Measurements from ENCODE around the gene ANO9. TPM values are rescaled to one million over a fixed set of nuclear protein-coding genes. Genes with fewer than 3 reads are reported as not detected.

ANO9 gene
- total and polyA plus RNA-seq, 2 donors (not counting 1 experiment from before 2014, with no cell fraction given) = not detected

DNA sequence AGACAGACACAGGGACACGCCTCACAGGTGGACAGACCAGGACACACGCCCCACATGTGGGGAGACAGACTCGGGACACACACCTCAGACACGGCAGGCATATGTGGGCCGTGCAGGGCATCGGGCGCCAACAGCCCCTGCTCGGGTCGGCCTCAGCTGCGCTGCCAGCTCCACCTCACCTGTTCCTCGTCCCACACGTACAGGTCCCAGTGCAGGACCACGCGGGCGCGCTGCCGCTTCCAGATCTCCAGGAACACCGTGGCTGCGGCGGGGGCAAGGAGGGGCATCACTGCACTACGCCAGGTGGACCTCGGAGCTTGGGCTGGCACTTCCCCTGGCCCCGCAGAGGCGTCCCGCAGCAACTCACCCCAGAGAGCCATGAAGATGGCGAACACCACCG lies 12.4 kb downstream of the ANO9 start:
- no peaks in the 10 kb centered on the region for H3K36me3 ChIP-seq (ENCODE audit: control insufficient read depth, insufficient read depth, low read length)
- TF ChIP-seq, protein P1, sequence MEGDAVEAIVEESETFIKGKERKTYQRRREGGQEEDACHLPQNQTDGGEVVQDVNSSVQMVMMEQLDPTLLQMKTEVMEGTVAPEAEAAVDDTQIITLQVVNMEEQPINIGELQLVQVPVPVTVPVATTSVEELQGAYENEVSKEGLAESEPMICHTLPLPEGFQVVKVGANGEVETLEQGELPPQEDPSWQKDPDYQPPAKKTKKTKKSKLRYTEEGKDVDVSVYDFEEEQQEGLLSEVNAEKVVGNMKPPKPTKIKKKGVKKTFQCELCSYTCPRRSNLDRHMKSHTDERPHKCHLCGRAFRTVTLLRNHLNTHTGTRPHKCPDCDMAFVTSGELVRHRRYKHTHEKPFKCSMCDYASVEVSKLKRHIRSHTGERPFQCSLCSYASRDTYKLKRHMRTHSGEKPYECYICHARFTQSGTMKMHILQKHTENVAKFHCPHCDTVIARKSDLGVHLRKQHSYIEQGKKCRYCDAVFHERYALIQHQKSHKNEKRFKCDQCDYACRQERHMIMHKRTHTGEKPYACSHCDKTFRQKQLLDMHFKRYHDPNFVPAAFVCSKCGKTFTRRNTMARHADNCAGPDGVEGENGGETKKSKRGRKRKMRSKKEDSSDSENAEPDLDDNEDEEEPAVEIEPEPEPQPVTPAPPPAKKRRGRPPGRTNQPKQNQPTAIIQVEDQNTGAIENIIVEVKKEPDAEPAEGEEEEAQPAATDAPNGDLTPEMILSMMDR (conservative IDR thresholded peaks at IDR 0.05 in 1 of 2, IDR thresholded peaks at IDR 0.05 in 1 of 2; ENCODE audit: low read depth in 1 of 2, low read length in 2 of 2) = no peak
- no peak for TF ChIP-seq EZH2 (IDR thresholded peaks at IDR 0.05; ENCODE audit: low read length, missing control alignments)
- H3K4me1 ChIP-seq (ENCODE audit: control insufficient read depth, extremely low read depth, insufficient read depth, low read length) = no peaks in the 10 kb centered on the region
- H2AFZ ChIP-seq (ENCODE audit: low read length) = no peak overlapping the region
- H3K4me3 ChIP-seq (replicated peaks in 1 of 4; ENCODE audit: control extremely low read depth in 1 of 4, insufficient read depth in 1 of 4, low read depth in 3 of 4, low read length in 4 of 4) = no peak overlapping the region
- no peaks in the 10 kb centered on the region for H4K20me1 ChIP-seq (ENCODE audit: control insufficient read depth, extremely low read depth, insufficient read depth, low read length)
- no peak overlapping the region for H3K9ac ChIP-seq (ENCODE audit: insufficient read depth, low read length)
- no peaks in the 10 kb centered on the region for H3K9me3 ChIP-seq (ENCODE audit: control insufficient read depth, insufficient read depth, low read depth, low read length)
- H3K27ac ChIP-seq (ENCODE audit: insufficient read depth, low read length) = no peak overlapping the region
- no peak for DNase-seq (ENCODE audit: low read depth in 2 of 2)
- H3K4me2 ChIP-seq (ENCODE audit: extremely low read depth, insufficient read depth, low read length) = no peak overlapping the region
- H3K27me3 ChIP-seq (ENCODE audit: control insufficient read depth, insufficient read depth, low read length) = peaks cover 2% of the 10 kb centered on the region
- H3K79me2 ChIP-seq (ENCODE audit: control insufficient read depth, insufficient read depth, low read length) = no peaks in the 10 kb centered on the region

DNA sequence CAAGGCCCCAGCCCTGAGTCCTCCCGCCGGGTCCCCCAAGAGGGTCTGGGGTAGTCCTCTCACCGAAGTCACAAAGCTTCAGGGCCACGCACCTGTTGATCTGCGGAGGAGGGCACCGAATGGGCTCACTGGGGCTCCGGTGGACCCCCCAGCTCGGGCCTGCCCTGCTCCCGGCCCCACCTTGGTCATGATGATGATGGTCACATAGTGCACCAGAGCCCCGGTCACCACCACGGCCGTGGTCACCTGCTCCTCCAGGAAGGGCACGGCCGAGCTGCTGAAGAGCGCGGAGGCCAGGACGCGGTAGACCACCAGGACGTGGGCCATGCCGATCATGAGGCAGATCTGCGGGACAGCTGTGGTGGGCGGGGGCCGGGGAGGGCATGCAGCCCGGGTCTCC lies 13.5 kb downstream of the ANO9 start:
- Histone ChIP-seq H3K27ac (ENCODE audit: insufficient read depth, low read length) (no peak overlapping the region), H3K36me3 (ENCODE audit: control insufficient read depth, insufficient read depth, low read length) (no peaks in the 10 kb centered on the region), H3K27me3 (ENCODE audit: control insufficient read depth, insufficient read depth, low read length) (peaks cover 2% of the 10 kb centered on the region), H4K20me1 (ENCODE audit: control insufficient read depth, extremely low read depth, insufficient read depth, low read length) (no peaks in the 10 kb centered on the region), H3K4me1 (ENCODE audit: control insufficient read depth, extremely low read depth, insufficient read depth, low read length) (no peaks in the 10 kb centered on the region), H2AFZ (ENCODE audit: low read length) (no peak overlapping the region), H3K4me2 (ENCODE audit: extremely low read depth, insufficient read depth, low read length) (no peak overlapping the region), H3K79me2 (ENCODE audit: control insufficient read depth, insufficient read depth, low read length) (no peaks in the 10 kb centered on the region), H3K4me3 (replicated peaks in 1 of 4; ENCODE audit: control extremely low read depth in 1 of 4, insufficient read depth in 1 of 4, low read depth in 3 of 4, low read length in 4 of 4) (no peak overlapping the region), H3K9me3 (ENCODE audit: control insufficient read depth, insufficient read depth, low read depth, low read length) (no peaks in the 10 kb centered on the region), H3K9ac (ENCODE audit: insufficient read depth, low read length) (no peak overlapping the region)
- TF ChIP-seq, protein P1 (conservative IDR thresholded peaks at IDR 0.05 in 1 of 2, IDR thresholded peaks at IDR 0.05 in 1 of 2; ENCODE audit: low read depth in 1 of 2, low read length in 2 of 2) = no peak
- no peak for TF ChIP-seq EZH2 (IDR thresholded peaks at IDR 0.05; ENCODE audit: low read length, missing control alignments)
- DNase-seq (ENCODE audit: low read depth in 2 of 2) = no peak

DNA sequence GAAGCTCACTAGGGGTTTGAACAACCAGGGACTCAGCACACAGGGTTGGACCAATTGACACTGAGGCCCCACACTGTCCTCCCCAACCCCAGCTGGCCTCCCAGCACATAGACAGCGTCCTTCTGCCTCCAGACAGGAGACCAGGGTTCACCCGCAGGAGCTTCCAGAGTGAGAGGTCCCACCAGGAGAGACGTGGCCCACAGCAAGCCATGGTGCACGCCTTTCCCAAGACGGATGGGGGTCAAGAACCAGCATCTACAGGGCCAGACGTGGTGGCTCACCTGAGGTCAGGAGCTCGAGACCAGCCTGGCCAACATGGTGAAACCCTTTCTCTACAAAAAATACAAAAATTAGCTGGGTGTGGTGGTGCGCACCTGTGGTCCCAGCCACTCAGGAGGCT lies 15.0 kb downstream of the ANO9 start:
- Histone ChIP-seq H4K20me1 (ENCODE audit: control insufficient read depth, extremely low read depth, insufficient read depth, low read length) (no peaks in the 10 kb centered on the region), H3K79me2 (ENCODE audit: control insufficient read depth, insufficient read depth, low read length) (no peaks in the 10 kb centered on the region), H3K9ac (ENCODE audit: insufficient read depth, low read length) (no peak overlapping the region), H3K27me3 (ENCODE audit: control insufficient read depth, insufficient read depth, low read length) (peaks cover 2% of the 10 kb centered on the region), H3K4me3 (replicated peaks in 1 of 4; ENCODE audit: control extremely low read depth in 1 of 4, insufficient read depth in 1 of 4, low read depth in 3 of 4, low read length in 4 of 4) (no peak overlapping the region), H3K4me2 (ENCODE audit: extremely low read depth, insufficient read depth, low read length) (no peak overlapping the region), H3K36me3 (ENCODE audit: control insufficient read depth, insufficient read depth, low read length) (no peaks in the 10 kb centered on the region), H3K9me3 (ENCODE audit: control insufficient read depth, insufficient read depth, low read depth, low read length) (no peaks in the 10 kb centered on the region), H3K27ac (ENCODE audit: insufficient read depth, low read length) (no peak overlapping the region), H2AFZ (ENCODE audit: low read length) (no peak overlapping the region), H3K4me1 (ENCODE audit: control insufficient read depth, extremely low read depth, insufficient read depth, low read length) (no peaks in the 10 kb centered on the region)
- DNase-seq (ENCODE audit: low read depth in 2 of 2) = no peak
- TF ChIP-seq EZH2 (IDR thresholded peaks at IDR 0.05; ENCODE audit: low read length, missing control alignments) = no peak
- TF ChIP-seq, protein P1 (conservative IDR thresholded peaks at IDR 0.05 in 1 of 2, IDR thresholded peaks at IDR 0.05 in 1 of 2; ENCODE audit: low read depth in 1 of 2, low read length in 2 of 2) = no peak

Data from fibroblast of lung (primary cell).